Activated CD4-positive, alpha-beta memory T cell treated with anti-CD3 and anti-CD28 coated beads for 36 hours (primary cell): ENCODE results near the gene VWA3A. TPM values are rescaled to one million over a fixed set of nuclear protein-coding genes. Genes with fewer than 3 reads are reported as not detected.
"Not testable (repeated sequence)": the region's sequence is repeated elsewhere in the genome, so short reads cannot be mapped to it uniquely, and the experiment has no call there.

Source experiments
- CTCF ChIA-PET: fragments of 350-600 bp; sonication (Branson Sonifier 250); formaldehyde crosslinking; loops from one replicate; lab custom pipeline; 2021; ENCODE audit warnings: antibody characterized with exemption, inconsistent platforms; lab: Charles Lee
- POLR2A ChIA-PET: fragments of 350-600 bp; sonication (Branson Sonifier 250); formaldehyde crosslinking; loops from one replicate; lab custom pipeline; 2021; ENCODE audit warnings: antibody characterized with exemption; lab: Charles Lee
- DNase-seq: peaks from one replicate; pipeline ENCODE4 v3.0.0-alpha.2; 2020
- H3K27ac Mint-ChIP-seq: one replicate; pipeline ENCODE4 v1.8.0; 2021; ENCODE audit warnings: mixed read lengths
- H3K27me3 Mint-ChIP-seq: one replicate; pipeline ENCODE4 v1.8.0; 2021; ENCODE audit warnings: mixed read lengths
- H3K36me3 Mint-ChIP-seq: one replicate; pipeline ENCODE4 v1.8.0; 2021; ENCODE audit warnings: mixed read lengths
- H3K4me1 Mint-ChIP-seq: one replicate; pipeline ENCODE4 v1.8.0; 2021; ENCODE audit warnings: low read depth, mixed read lengths
- H3K4me3 Mint-ChIP-seq: one replicate; pipeline ENCODE4 v1.8.0; 2021; ENCODE audit warnings: mild to moderate bottlenecking, mixed read lengths
- H3K9me3 Mint-ChIP-seq: one replicate; pipeline ENCODE4 v1.8.0; 2021; ENCODE audit warnings: mixed read lengths
- intact Hi-C: fragments of 100-400 bp; cut with micrococcal nuclease; formaldehyde crosslinking; loops from one replicate; pipeline ENCODE4 v1.15.1; 2023
- total RNA-seq, 2 experiments: library from RNA; stranded (reverse); gene quantifications; one replicate each; pipeline ENCODE4 v1.2.3, GENCODE V29; 2021

VWA3A gene
- total RNA-seq, 2 experiments from 2014 or later, result 0.05 TPM; not detected in 1

- intact Hi-C loops, result no loop called here
- H3K27ac Mint-ChIP-seq, result no peak overlapping the region
- no peak overlapping the region for H3K4me3 Mint-ChIP-seq
- DNase-seq, result no peak
- H3K36me3 Mint-ChIP-seq, result no peaks in the 10 kb centered on the region
- ChIA-PET CTCF (interaction anchor here (1.1 to 4.1 kb wide), 2 partner anchors 13 to 87 kb away, joined by 3 to 34 read pairs; no protein-coding TSS in a partner anchor), POLR2A (no interaction called here)
- H3K4me1 Mint-ChIP-seq, result no peaks in the 10 kb centered on the region
- H3K27me3 Mint-ChIP-seq, result peaks cover 5% of the 10 kb centered on the region
- H3K9me3 Mint-ChIP-seq, result no peaks in the 10 kb centered on the region
Observed at GRCh38 chr16:22091721-22092120, 620 bp upstream of the VWA3A start.

DNA sequence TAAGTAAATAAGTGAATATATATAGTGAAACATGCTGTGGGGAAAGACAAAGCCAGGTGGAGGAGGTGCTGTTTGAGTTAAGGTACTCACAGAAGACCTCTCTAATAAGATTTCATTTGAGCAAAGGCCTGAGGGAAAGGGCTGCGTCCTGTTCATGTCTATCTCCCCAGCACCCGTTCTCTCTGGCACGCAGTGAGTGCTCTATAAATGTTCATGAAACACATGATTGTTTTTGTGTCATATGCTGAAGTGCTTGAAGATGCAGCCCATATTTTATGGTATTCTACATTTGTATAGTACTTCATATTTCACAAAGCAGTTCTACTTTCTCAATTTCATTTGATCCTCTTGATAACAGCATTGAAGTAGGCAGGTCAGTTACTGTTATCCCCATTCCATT lies 990 bp downstream of the VWA3A start:
- Mint-ChIP-seq H3K4me3 (no peak overlapping the region), H3K27me3 (peaks cover 14% of the 10 kb centered on the region), H3K9me3 (no peaks in the 10 kb centered on the region), H3K4me1 (no peaks in the 10 kb centered on the region), H3K27ac (no peak overlapping the region), H3K36me3 (no peaks in the 10 kb centered on the region)
- intact Hi-C loops, result no loop called here
- DNase-seq, result no peak
- ChIA-PET POLR2A (no interaction called here), CTCF (interaction anchor here (1.2 to 4.1 kb wide), 2 partner anchors 15 to 16 kb away, joined by 4 to 22 read pairs; no protein-coding TSS in a partner anchor)

- Mint-ChIP-seq H3K4me1 (no peaks in the 10 kb centered on the region), H3K27ac (no peak overlapping the region), H3K27me3 (peaks cover 15% of the 10 kb centered on the region), H3K9me3 (no peaks in the 10 kb centered on the region), H3K36me3 (no peaks in the 10 kb centered on the region), H3K4me3 (no peak overlapping the region)
- CTCF ChIA-PET, result interaction anchor here (4.1 kb wide), 1 partner anchor 17 kb away, joined by 22 read pairs; no protein-coding TSS in a partner anchor
- POLR2A ChIA-PET, result no interaction called here
- DNase-seq, result no peak
- intact Hi-C loops, result no loop called here
Observed at GRCh38 chr16:22093996-22094395, 1.7 kb downstream of the VWA3A start.

DNA sequence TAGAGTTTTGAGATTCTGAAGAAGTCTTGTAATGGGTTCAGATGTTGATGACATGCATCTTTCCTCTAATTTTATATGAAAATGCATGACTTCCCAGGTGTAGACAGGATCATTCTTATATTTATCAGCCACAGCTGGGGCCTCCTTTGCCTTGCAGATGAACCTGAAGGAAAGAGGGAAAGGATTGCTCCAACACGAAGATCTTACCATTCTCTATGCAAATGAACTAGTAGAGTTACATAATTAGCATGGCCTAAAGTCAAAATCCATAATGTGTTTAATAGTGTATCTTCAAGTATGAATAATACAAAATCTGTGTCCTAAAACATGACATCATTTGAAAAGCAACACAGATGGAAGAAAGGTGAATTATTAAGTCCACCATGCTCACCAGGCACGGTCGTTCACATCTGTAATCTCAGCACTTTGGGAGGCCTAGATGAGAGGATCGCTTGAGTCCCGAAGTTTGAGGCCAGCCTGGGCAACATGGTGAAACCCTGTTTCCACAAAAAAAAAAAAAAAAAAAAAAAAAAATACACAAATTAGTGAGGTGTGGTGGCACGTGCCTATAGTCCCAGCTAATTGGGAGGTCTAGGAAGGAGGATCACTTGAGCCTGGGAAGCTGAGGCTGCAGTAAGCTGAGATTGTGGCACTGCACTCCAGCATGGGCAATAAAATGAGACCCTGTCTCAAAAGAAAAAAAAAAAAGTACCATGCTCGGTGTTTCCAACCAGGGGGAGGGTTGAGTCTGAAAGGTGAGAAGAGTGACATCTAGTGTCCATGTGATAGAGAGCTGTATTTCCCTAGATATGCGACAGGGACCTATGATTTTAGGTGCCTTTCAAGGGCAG lies 6.3 kb downstream of the VWA3A start:
- POLR2A ChIA-PET, result no interaction called here
- H3K4me3 Mint-ChIP-seq, result no peak overlapping the region
- peaks cover 15% of the 10 kb centered on the region for H3K27me3 Mint-ChIP-seq
- DNase-seq, result no peak
- no peak overlapping the region for H3K27ac Mint-ChIP-seq
- CTCF ChIA-PET, result interaction anchor here (0.6 to 4.6 kb wide), 30 partner anchors 9 to 1111 kb away, joined by 3 to 45 read pairs (median 4); partner anchors contain the start of genes MOSMO, PDZD9 and USP31
- intact Hi-C loops, result loop anchor here (1.0 to 2.0 kb wide), 2 partner anchors 90 to 98 kb away; no protein-coding TSS in a partner anchor
- no peaks in the 10 kb centered on the region for H3K36me3 Mint-ChIP-seq
- H3K9me3 Mint-ChIP-seq, result no peaks in the 10 kb centered on the region
- H3K4me1 Mint-ChIP-seq, result no peaks in the 10 kb centered on the region

DNA sequence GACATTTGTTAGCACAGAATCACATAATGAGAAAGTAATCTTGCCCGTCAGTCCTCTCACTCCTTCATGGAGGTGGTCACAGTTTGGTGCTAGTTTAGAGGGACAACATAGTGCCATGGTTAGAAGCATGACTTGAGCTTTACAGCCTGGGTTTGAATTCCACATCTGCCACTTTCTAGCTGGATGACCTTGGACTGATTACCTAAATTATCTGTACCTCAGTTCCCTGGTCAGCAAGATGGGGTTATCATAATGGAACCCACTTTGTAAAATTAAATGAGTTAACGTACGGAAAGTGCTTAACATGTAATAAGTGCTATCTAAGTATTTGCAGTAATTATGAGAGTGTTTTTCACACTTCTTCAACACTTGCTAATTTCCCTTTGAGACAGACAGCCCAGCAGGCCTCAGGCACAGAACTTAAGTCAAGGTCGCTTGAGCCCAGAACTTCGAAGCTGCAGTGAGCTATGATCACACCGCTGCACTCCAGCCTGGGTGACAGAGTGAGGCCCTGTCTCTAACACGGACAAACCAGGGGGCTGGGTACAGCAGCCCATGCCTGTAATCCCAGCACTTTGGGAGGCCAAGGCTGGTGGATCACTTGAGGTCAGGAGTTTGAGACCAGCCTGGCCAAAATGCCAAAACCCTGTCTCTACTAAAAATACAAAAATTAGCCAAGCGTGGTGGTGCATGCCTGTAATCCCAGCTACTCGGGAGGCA lies 7.1 kb downstream of the VWA3A start:
- no peak overlapping the region for H3K27ac Mint-ChIP-seq
- DNase-seq, result no peak
- H3K27me3 Mint-ChIP-seq, result peaks cover 15% of the 10 kb centered on the region
- no peak overlapping the region for H3K4me3 Mint-ChIP-seq
- CTCF ChIA-PET, result interaction anchor here (0.6 to 4.6 kb wide), 28 partner anchors 9 to 809 kb away, joined by 3 to 45 read pairs (median 5); partner anchors contain the start of genes MOSMO and PDZD9
- no peaks in the 10 kb centered on the region for H3K4me1 Mint-ChIP-seq
- intact Hi-C loops, result loop anchor here (1.0 to 2.0 kb wide), 2 partner anchors 89 to 99 kb away; no protein-coding TSS in a partner anchor
- POLR2A ChIA-PET, result no interaction called here
- no peaks in the 10 kb centered on the region for H3K36me3 Mint-ChIP-seq
- no peaks in the 10 kb centered on the region for H3K9me3 Mint-ChIP-seq

DNA sequence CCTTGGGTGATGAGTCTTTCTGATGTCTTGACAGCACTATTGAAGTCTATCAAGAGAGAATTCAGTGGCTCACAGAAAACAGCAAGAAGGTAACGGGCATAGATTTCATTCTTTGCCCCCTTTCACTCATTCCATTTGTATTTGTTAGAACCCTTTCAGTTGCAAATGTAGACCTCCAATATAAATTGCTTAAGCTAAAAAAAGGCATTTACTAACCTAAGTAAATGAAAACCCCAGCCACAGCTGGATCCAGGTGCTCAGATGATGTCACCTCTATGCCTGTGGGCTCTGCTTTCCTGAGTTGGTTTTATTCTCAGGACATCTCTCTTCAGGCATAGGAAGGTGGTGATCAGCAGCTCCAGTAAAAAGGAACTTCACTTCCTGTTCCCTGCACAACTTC lies 11.1 kb downstream of the VWA3A start:
- Mint-ChIP-seq H3K27me3 (peaks cover 3% of the 10 kb centered on the region), H3K4me1 (no peaks in the 10 kb centered on the region), H3K27ac (no peak overlapping the region), H3K9me3 (no peaks in the 10 kb centered on the region), H3K36me3 (no peaks in the 10 kb centered on the region), H3K4me3 (no peak overlapping the region)
- POLR2A ChIA-PET, result no interaction called here
- CTCF ChIA-PET, result interaction anchor here (0.8 kb wide), 1 partner anchor 26 kb away, joined by 6 read pairs; no protein-coding TSS in a partner anchor
- intact Hi-C loops, result no loop called here
- DNase-seq, result no peak

GRCh38 chr16:22109258-22109898 lies 17.0 kb downstream of the VWA3A start:
- POLR2A ChIA-PET, result no interaction called here
- H3K27ac Mint-ChIP-seq, result no peak overlapping the region

GRCh38 chr16:22111629-22112028 lies 19.3 kb downstream of the VWA3A start:
- CTCF ChIA-PET, result interaction anchor here (0.6 to 1.1 kb wide), 2 partner anchors 13 kb away, joined by 3 to 6 read pairs; no protein-coding TSS in a partner anchor
- H3K4me1 Mint-ChIP-seq, intact Hi-C loops, H3K27me3 Mint-ChIP-seq, H3K36me3 Mint-ChIP-seq, H3K4me3 Mint-ChIP-seq, H3K27ac Mint-ChIP-seq, POLR2A ChIA-PET, H3K9me3 Mint-ChIP-seq, DNase-seq: not testable (repeated sequence)

More at GRCh38 chr16:22109258-22109898, 17.0 kb downstream of the VWA3A start:
- Mint-ChIP-seq H3K4me3 (no peak overlapping the region), H3K9me3 (no peaks in the 10 kb centered on the region), H3K36me3 (no peaks in the 10 kb centered on the region), H3K4me1 (no peaks in the 10 kb centered on the region), H3K27me3 (peaks cover 2% of the 10 kb centered on the region)
- intact Hi-C loops, result no loop called here
- CTCF ChIA-PET, result interaction anchor here (1.1 to 2.8 kb wide), 4 partner anchors 10 to 162 kb away, joined by 3 to 15 read pairs (median 6); no protein-coding TSS in a partner anchor
- no peak for DNase-seq

DNA sequence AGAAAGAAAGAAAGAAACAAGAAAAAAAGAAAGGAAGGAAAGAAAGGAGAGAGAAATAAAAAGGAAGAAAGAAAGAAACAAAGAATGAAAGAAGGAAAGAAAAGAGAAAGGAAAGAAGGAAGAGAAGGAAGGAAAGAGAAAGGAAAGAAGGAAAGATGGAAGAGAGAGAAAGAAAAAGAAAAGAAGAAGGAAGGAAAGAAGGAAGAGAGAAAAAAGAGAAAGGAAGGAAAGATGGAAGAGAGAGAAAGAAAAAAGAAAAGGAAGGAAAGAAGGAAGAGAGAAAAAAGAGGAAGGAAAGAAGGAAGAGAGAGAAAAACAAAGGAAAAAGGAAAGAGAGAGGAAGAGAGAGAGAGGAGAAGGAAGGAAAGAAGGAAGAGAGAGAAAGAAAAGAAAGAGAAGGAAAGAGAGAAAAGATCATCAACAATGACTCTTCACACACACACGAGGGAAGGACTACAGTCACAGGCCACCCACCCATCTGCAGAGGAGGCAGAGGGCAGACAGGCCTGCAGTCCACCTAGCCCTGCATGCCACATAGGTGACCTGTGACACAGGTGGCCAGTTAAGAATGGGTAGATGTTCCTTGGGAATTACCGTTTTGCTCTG lies 23.9 kb downstream of the VWA3A start:
- Mint-ChIP-seq H3K9me3 (no peaks in the 10 kb centered on the region), H3K27ac (no peak overlapping the region), H3K27me3 (no peaks in the 10 kb centered on the region), H3K4me3 (no peak overlapping the region), H3K36me3 (no peaks in the 10 kb centered on the region), H3K4me1 (no peaks in the 10 kb centered on the region)
- intact Hi-C loops, result no loop called here
- ChIA-PET POLR2A (no interaction called here), CTCF (no interaction called here)
- DNase-seq, result no peak

DNA sequence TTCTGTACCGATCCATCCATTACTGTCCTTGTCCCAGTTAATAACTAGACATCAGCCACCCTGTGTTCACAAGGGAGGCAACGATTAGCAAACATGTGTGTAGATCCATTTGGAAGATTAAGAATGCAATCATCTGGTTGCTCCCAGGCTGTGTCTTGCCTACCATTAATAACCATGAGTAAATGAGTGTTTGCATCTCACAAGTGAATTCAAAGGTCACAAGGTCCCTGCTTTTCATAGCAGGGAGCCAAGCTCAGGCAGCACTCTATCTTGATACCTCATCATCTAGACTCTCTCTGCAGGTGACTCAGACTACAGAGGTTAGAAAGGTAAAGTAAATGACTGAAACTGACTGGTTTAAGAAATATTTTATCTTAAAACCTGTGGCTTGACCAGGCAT lies 25.3 kb downstream of the VWA3A start:
- CTCF ChIA-PET, result interaction anchor here (0.9 kb wide), 1 partner anchor 24 kb away, joined by 3 read pairs; no protein-coding TSS in a partner anchor
- Mint-ChIP-seq H3K4me1 (no peaks in the 10 kb centered on the region), H3K9me3 (no peaks in the 10 kb centered on the region), H3K27ac (no peak overlapping the region), H3K27me3 (no peaks in the 10 kb centered on the region), H3K4me3 (no peak overlapping the region), H3K36me3 (no peaks in the 10 kb centered on the region)
- intact Hi-C loops, result no loop called here
- POLR2A ChIA-PET, result no interaction called here
- no peak for DNase-seq

DNA sequence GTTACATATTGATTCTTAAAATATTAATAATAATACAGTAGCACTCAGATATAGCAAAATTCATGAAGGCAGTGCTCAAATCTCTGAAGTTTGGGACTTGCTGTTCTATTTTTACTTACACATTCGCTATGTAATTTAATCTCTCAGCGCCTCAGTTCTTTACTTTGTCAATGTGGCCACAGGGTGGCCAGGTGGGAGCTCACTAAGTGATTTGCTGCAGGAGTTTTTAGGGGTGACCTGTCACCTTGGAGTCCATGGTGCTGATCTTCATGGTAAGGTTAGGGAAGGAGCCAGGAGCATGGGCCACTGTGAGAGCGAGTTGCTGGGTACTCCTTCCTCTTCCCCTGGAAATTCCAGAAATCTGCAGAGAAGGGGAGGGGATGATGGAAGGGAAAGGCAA lies 28.1 kb downstream of the VWA3A start:
- no peak overlapping the region for H3K4me3 Mint-ChIP-seq
- no peak for DNase-seq
- H3K9me3 Mint-ChIP-seq, result no peaks in the 10 kb centered on the region
- ChIA-PET CTCF (interaction anchor here (1.0 to 1.5 kb wide), 2 partner anchors 68 to 119 kb away, joined by 3 read pairs; no protein-coding TSS in a partner anchor), POLR2A (no interaction called here)
- no peaks in the 10 kb centered on the region for H3K4me1 Mint-ChIP-seq
- H3K27me3 Mint-ChIP-seq, result no peaks in the 10 kb centered on the region
- intact Hi-C loops, result no loop called here
- no peaks in the 10 kb centered on the region for H3K36me3 Mint-ChIP-seq
- no peak overlapping the region for H3K27ac Mint-ChIP-seq
